KBM-7 (cell line): Measurements from ENCODE around the gene GLUD2.

Experiments used
- DNase-seq: peaks from one replicate; pipeline ENCODE4 v3.0.0-alpha.2; 2015
- in situ Hi-C: fragments of 300-500 bp; cut with MboI; formaldehyde crosslinking; loops from 2 replicates; pipeline ENCODE4 v1.14.3; 2020; ENCODE audit warnings: low sequenced_read_pairs, low pct_unique_long_range_greater_than_20kb, mixed read lengths

GLUD2 gene

DNA sequence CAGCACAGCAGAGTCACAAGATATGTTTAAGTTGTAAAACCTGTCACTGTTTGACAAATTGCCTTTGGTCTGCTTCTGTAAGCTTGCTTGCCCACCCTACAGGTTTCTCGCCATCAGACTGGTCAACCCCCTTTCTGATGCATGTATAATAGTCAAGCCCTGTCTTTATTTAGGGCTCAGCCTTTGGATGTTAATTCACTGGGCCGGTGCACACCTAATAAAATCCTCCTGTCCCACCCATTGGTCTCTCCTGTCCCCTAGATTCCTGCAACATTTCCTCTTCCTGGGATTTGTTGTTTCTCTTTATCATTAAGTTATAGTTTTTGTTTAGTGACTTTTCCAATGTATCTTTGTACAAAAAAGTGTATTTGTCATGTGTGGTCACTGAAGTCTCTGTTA lies 38.2 kb downstream of the GLUD2 start:
- in situ Hi-C loops: no loop called here
- DNase-seq: no peak

DNA sequence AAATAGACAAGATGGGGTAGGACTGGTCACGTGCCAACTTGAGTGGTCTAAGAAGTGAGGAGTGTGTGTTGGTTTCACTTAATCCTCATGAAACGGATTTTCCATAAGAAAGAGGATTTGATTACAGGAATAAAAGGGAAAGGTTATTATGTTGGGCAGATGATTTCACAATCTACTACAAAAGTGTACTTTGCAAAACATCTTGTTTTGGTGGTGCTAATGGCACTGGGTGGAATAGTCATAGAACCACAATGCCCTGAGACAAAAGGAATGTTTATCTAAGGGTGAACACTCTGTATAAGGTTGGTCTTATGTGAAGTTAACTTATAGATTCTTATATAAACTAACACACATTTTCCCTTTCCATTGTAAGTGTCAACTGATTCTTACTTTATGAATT lies 45.6 kb downstream of the GLUD2 start:
- in situ Hi-C loops: no loop called here
- DNase-seq: no peak
